ENCODE measurements around the gene AP2A1.

DNA sequence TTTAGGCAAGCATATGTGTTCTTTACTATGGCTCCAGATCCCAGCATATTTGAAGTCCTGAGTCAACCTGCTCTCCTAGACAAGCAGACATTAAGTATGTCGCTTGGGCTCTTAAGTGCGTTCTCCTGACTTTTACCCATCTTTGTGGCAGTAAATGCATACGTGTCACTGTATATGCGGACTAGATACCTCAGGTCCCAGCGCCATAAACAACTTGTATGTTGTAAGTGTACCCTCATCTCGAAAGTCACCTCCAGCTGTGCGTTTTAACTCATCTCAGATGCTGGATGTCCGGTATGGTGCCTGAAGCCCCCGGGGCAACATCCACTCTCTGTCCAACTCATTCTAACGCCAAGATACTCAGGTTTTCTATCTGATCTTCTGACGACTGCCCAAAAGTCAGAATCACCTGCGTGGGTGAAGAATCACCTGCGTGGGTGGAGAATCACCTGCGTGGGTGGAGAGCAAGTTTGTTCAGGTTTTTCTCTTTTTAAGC, 85.9 kb downstream of the AP2A1 start:
- no peak for TF ChIP-seq POLR2A (IDR thresholded peaks at IDR 0.05)
- TF ChIP-seq, protein P1, sequence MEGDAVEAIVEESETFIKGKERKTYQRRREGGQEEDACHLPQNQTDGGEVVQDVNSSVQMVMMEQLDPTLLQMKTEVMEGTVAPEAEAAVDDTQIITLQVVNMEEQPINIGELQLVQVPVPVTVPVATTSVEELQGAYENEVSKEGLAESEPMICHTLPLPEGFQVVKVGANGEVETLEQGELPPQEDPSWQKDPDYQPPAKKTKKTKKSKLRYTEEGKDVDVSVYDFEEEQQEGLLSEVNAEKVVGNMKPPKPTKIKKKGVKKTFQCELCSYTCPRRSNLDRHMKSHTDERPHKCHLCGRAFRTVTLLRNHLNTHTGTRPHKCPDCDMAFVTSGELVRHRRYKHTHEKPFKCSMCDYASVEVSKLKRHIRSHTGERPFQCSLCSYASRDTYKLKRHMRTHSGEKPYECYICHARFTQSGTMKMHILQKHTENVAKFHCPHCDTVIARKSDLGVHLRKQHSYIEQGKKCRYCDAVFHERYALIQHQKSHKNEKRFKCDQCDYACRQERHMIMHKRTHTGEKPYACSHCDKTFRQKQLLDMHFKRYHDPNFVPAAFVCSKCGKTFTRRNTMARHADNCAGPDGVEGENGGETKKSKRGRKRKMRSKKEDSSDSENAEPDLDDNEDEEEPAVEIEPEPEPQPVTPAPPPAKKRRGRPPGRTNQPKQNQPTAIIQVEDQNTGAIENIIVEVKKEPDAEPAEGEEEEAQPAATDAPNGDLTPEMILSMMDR (IDR thresholded peaks at IDR 0.05) = no peak

Data from thyroid gland (tissue), 4 donors.